HepG2 (cell line): ENCODE measurements around the gene IQGAP3. TPM values are rescaled to one million over a fixed set of nuclear protein-coding genes. Genes with fewer than 3 reads are reported as not detected.
A peak's percentile ranks its signal among the peaks of the same experiment; 100 is the strongest.

Source experiments
- ATAC-seq: fragments of 200-7000 bp; cut with Tn5 transposase; 3 replicates; pipeline ENCODE4 v1.9.1; 2020; ENCODE audit warnings: mild to moderate bottlenecking, moderate library complexity
- BruUV-seq: library from RNA; stranded (reverse); fragments of 400-500 nt; replicated peaks from 2 replicates; lab custom pipeline; 2021; lab: Mats Ljungman, UMichigan
- CTCF ChIA-PET: fragments of 300-600 bp; formaldehyde crosslinking; extraction: SDS; loops from one replicate; lab custom pipeline; 2021; ENCODE audit warnings: low total read pairs, inconsistent platforms, low intra/inter-chr PET ratio; lab: Yijun Ruan, JAX
- POLR2A ChIA-PET: fragments of 350-600 bp; sonication (Branson Sonifier 250); formaldehyde crosslinking; loops from one replicate; lab custom pipeline; 2020; ENCODE audit warnings: antibody characterized with exemption, inconsistent platforms; lab: Yijun Ruan, JAX
- DNase-seq: peaks from one replicate; pipeline ENCODE4 v3.0.0-alpha.2; 2015; ENCODE audit warnings: low spot score
- FAIRE-seq: peaks from 3 replicates; lab custom pipeline; 2011; peaks lifted over from hg19 to GRCh38; lab: Jason Lieb, UNC
- H2AFZ ChIP-seq: one replicate; pipeline ENCODE4 v1.6.1; 2011; ENCODE audit warnings: low read length, inconsistent platforms
- H3K27ac ChIP-seq: fragments of 300-600 bp; 3 replicates; pipeline ENCODE4 v1.8.0; 2011; ENCODE audit warnings: mixed run types, mild to moderate bottlenecking, mixed read lengths, low read length, inconsistent platforms; ENCODE audit not compliant: insufficient read depth; ENCODE audit errors: extremely low read length
- H3K27me3 ChIP-seq, 2 experiments: fragments of 200-600 bp in 1 of 2; 2 replicates in 1 of 2; 3 replicates in 1 of 2; pipeline versions ENCODE4 v1.6.0 to v1.8.0; 2011; ENCODE audit warnings: low read length in 2 of 2, mild to moderate bottlenecking in 2 of 2, moderate library complexity in 2 of 2, inconsistent platforms in 1 of 2; ENCODE audit not compliant: insufficient read depth in 2 of 2, control insufficient read depth in 1 of 2
- H3K36me3 ChIP-seq, 2 experiments: fragments of 200-600 bp in 1 of 2; replicated peaks in 1 of 2; 2 replicates in 1 of 2; 3 replicates in 1 of 2; pipeline versions ENCODE4 v1.5.1 to v1.8.0; 2011; ENCODE audit warnings: low read length in 2 of 2, inconsistent platforms in 1 of 2; ENCODE audit not compliant: insufficient read depth in 2 of 2, control insufficient read depth in 1 of 2
- H3K4me1 ChIP-seq: 2 replicates; pipeline ENCODE4 v1.5.1; 2012; ENCODE audit warnings: low read length, inconsistent platforms; ENCODE audit not compliant: insufficient read depth
- H3K4me2 ChIP-seq: 2 replicates; pipeline ENCODE4 v1.6.0; 2011; ENCODE audit warnings: low read depth, low read length, inconsistent platforms
- H3K4me3 ChIP-seq, 3 experiments: fragments of 200-600 bp in 1 of 3; sonication (generic), shearing (Covaris generic) in 1 of 3; replicated peaks in 1 of 3; 2 replicates each; pipeline ENCODE4 v1.5.1; 2011 to 2016; ENCODE audit warnings: low read length in 3 of 3, inconsistent platforms in 2 of 3, low read depth in 2 of 3, mild to moderate bottlenecking in 2 of 3, control low read depth in 1 of 3, mixed read lengths in 1 of 3; ENCODE audit not compliant: insufficient read depth in 1 of 3
- H3K79me2 ChIP-seq: one replicate; pipeline ENCODE4 v1.6.1; 2011; ENCODE audit warnings: low read length, inconsistent platforms; ENCODE audit not compliant: insufficient read depth
- H3K9ac ChIP-seq: 2 replicates; pipeline ENCODE4 v1.6.0; 2011; ENCODE audit warnings: mild to moderate bottlenecking, low read depth, low read length, inconsistent platforms; ENCODE audit not compliant: insufficient read depth
- H3K9me3 ChIP-seq: 2 replicates; pipeline ENCODE4 v1.5.1; 2012; ENCODE audit warnings: mild to moderate bottlenecking, low read length
- H4K20me1 ChIP-seq: 2 replicates; pipeline ENCODE4 v1.6.0; 2011; ENCODE audit warnings: inconsistent platforms, mild to moderate bottlenecking, low read length, moderate library complexity; ENCODE audit not compliant: insufficient read depth
- ADNP ChIP-seq: sonication (generic); formaldehyde crosslinking; IDR thresholded peaks from 2 replicates; pipeline ENCODE4 v1.4.0; 2020; ENCODE audit warnings: missing genetic modification reagents
- BATF2 ChIP-seq: sonication (generic); formaldehyde crosslinking; IDR thresholded peaks from 2 replicates; pipeline ENCODE4 v1.8.0; 2022; ENCODE audit warnings: mild to moderate bottlenecking, missing genetic modification reagents, moderate library complexity
- GABPB1 ChIP-seq: IDR thresholded peaks from 2 replicates; pipeline ENCODE4 v1.6.1; 2016; ENCODE audit warnings: mild to moderate bottlenecking, missing genetic modification reagents, moderate library complexity, missing compliant biosample characterization
- HDAC2 ChIP-seq: sonication (generic); formaldehyde crosslinking; IDR thresholded peaks from 2 replicates; pipeline ENCODE4 v1.4.0; 2020; ENCODE audit warnings: missing genetic modification reagents
- KAT7 ChIP-seq: IDR thresholded peaks from 2 replicates; pipeline ENCODE4 v1.6.1; 2018; ENCODE audit warnings: borderline replicate concordance, missing compliant biosample characterization
- KLF9 ChIP-seq: IDR thresholded peaks from 2 replicates; pipeline ENCODE4 v1.6.1; 2016; ENCODE audit warnings: low read depth
- LCORL ChIP-seq, 2 experiments: fragments of 450-650 bp in 1 of 2; sonication (generic) in 1 of 2; formaldehyde crosslinking in 1 of 2; IDR thresholded peaks; 2 replicates each; pipeline versions ENCODE4 v1.5.0 to v1.6.1; 2017 to 2020; ENCODE audit warnings: antibody characterized with exemption in 1 of 2, missing genetic modification reagents in 1 of 2
- MAZ ChIP-seq, 2 experiments: sonication (generic) in 1 of 2; formaldehyde crosslinking in 1 of 2; IDR thresholded peaks; 2 replicates each; pipeline versions ENCODE4 v1.5.0 to v1.6.1; 2012 to 2020; ENCODE audit warnings: low read depth in 2 of 2, mild to moderate bottlenecking in 2 of 2, borderline replicate concordance in 1 of 2, improper control_type of control experiment in 1 of 2, low read length in 1 of 2, missing genetic modification reagents in 1 of 2, moderate library complexity in 1 of 2
- MED1 ChIP-seq: sonication (generic); formaldehyde crosslinking; IDR thresholded peaks from 2 replicates; pipeline ENCODE4 v1.4.0; 2020; ENCODE audit warnings: missing genetic modification reagents
- RARG ChIP-seq: sonication (generic); formaldehyde crosslinking; IDR thresholded peaks from 2 replicates; pipeline ENCODE4 v1.4.0; 2020; ENCODE audit warnings: low read depth, mild to moderate bottlenecking, missing genetic modification reagents
- RNF219 ChIP-seq: sonication (generic); formaldehyde crosslinking; IDR thresholded peaks from 2 replicates; pipeline ENCODE4 v1.5.0; 2020; ENCODE audit warnings: mild to moderate bottlenecking, missing genetic modification reagents
- SIN3A ChIP-seq: IDR thresholded peaks from 2 replicates; pipeline ENCODE4 v1.6.1; 2011; ENCODE audit warnings: low read depth, mild to moderate bottlenecking, control low read depth, low read length, borderline replicate concordance
- SRSF4 ChIP-seq: fragments of 200-400 bp; formaldehyde crosslinking; IDR thresholded peaks from one replicate; pipeline ENCODE4 v1.6.1; 2018; ENCODE audit warnings: mild to moderate bottlenecking, low read depth, low read length, moderate library complexity; ENCODE audit not compliant: poor library complexity, severe bottlenecking
- STAT5B ChIP-seq: sonication (generic); formaldehyde crosslinking; IDR thresholded peaks from 2 replicates; pipeline ENCODE4 v1.4.0; 2020; ENCODE audit warnings: missing genetic modification reagents
- TFDP2 ChIP-seq: sonication (generic); formaldehyde crosslinking; IDR thresholded peaks from 2 replicates; pipeline ENCODE4 v1.4.0; 2020; ENCODE audit warnings: missing genetic modification reagents
- ZNF260 ChIP-seq: sonication (generic); formaldehyde crosslinking; IDR thresholded peaks from 2 replicates; pipeline ENCODE4 v1.4.0; 2020; ENCODE audit warnings: missing genetic modification reagents, low read depth, mild to moderate bottlenecking, borderline replicate concordance
- ZNF44 ChIP-seq: sonication (generic); formaldehyde crosslinking; IDR thresholded peaks from 2 replicates; pipeline ENCODE4 v1.5.1; 2020; ENCODE audit warnings: mild to moderate bottlenecking, missing genetic modification reagents
- ZNF546 ChIP-seq: sonication (generic); formaldehyde crosslinking; conservative IDR thresholded peaks from 2 replicates; pipeline ENCODE4 v1.8.1; 2023; ENCODE audit warnings: mild to moderate bottlenecking, missing genetic modification reagents
- ZNF652 ChIP-seq: IDR thresholded peaks from 2 replicates; pipeline ENCODE4 v1.6.1; 2016; ENCODE audit warnings: low read depth, borderline replicate concordance
- WGBS: methylation state at CpG from one replicate; pipeline ENCODE4 v1.1.6; 2017; ENCODE audit warnings: low lambda C conversion rate; 5-methylcytosine and 5-hydroxymethylcytosine counted together
- in situ Hi-C: cut with HindIII; loops from 2 replicates; pipeline ENCODE4 v1.10.0; 2017; ENCODE audit warnings: low pct_unique_long_range_greater_than_20kb; ENCODE audit not compliant: extremely low pct_ligation_motif_present
- intact Hi-C: fragments of 100-400 bp; cut with micrococcal nuclease; formaldehyde crosslinking; loops from one replicate; pipeline ENCODE4 v1.10.0; 2022; ENCODE audit not compliant: unreplicated experiment
- polyA plus RNA-seq, 8 experiments: library from polyadenylated mRNA; depleted of rRNA in 3 of 8; stranded (reverse) in 7 of 8; unstranded in 1 of 8; fragments of >200 nt; fragmentation: Illumina TruSeq in 4 of 8; extraction: Trizol in 4 of 8; gene quantifications; 2 replicates each; pipeline versions ENCODE4 v1.2.1 to v1.2.3, GENCODE V29; 2011 to 2016; ENCODE audit warnings: low read depth in 4 of 8, missing spikeins in 1 of 8, mixed read lengths in 1 of 8; ENCODE audit not compliant: insufficient read depth in 1 of 8
- total RNA-seq, 5 experiments: library from RNA; depleted of rRNA; stranded (reverse); fragments of >200 nt; fragmentation: Illumina TruSeq; extraction: Trizol; gene quantifications; 2 replicates each; pipeline ENCODE4 v1.2.3, GENCODE V29; 2016; ENCODE audit warnings: low read depth in 1 of 5

IQGAP3 gene
- total and polyA plus RNA-seq, 2 of the 13 experiments (the other 11 are each of a cell fraction or from before 2014, with no cell fraction given), result 13.5 to 14.1 TPM

- TF ChIP-seq SIN3A (0 out of 2 replicates have a peak, but pooled peaks have one; percentile 21), GABPB1 (CRISPR knock-in tag) (no peak), KAT7 (CRISPR knock-in tag) (no peak), SRSF4 (no peak), RARG (no peak)
Measured at GRCh38 chr1:156500543-156500792, 71.9 kb downstream of the IQGAP3 start, which contains the start of gene MEF2D (continued).

- Histone ChIP-seq H3K9me3 (no peaks in the 10 kb centered on the region), H3K27ac (peak overlapping the region; percentile 89), H3K4me2 (peak overlapping the region; percentile 79), H3K9ac (peak overlapping the region; percentile 81), H3K36me3 (no peaks in the 10 kb centered on the region; a peak in 1 of 5 replicates), H3K27me3 (peaks cover 2 to 20% of the 10 kb centered on the region in 2 experiments; a peak in 4 of 5 replicates), H3K79me2 (peaks cover 29% of the 10 kb centered on the region), H2AFZ (no peak overlapping the region), H3K4me1 (peaks cover 78% of the 10 kb centered on the region), H4K20me1 (peaks cover 40% of the 10 kb centered on the region), H3K4me3 (peak overlapping the region; percentile 75 to 97 (median 94))
- POLR2A ChIA-PET, result interaction anchor here (0.6 to 3.6 kb wide), 15 partner anchors 10 to 937 kb away, joined by 3 to 93 read pairs (median 4); partner anchors contain the start of genes MRPL24 and PMF1
- TSS peak; percentile 92 for BruUV-seq
- in situ Hi-C loops, result loop anchor here (5.0 kb wide), 1 partner anchor 43 kb away; no protein-coding TSS in a partner anchor
- WGBS, result 4% methylated on average over 13 of the region's 51 CpGs
- FAIRE-seq (no peak), ATAC-seq (no peak), DNase-seq (no peak)
- intact Hi-C loops, result loop anchor here (2.0 to 5.0 kb wide), 2 partner anchors 19 to 82 kb away; no protein-coding TSS in a partner anchor
- CTCF ChIA-PET, result interaction anchor here (0.7 kb wide), 1 partner anchor 19 kb away, joined by 3 read pairs; no protein-coding TSS in a partner anchor
- TF ChIP-seq HDAC2 (CRISPR knock-in tag) (no peak), STAT5B (CRISPR knock-in tag) (no peak), BATF2 (CRISPR knock-in tag) (no peak), RARG (no peak), ZNF260 (CRISPR knock-in tag) (no peak), MAZ (IDR thresholded peaks at IDR 0.05; ENCODE audit: borderline replicate concordance, low read depth, low read length) (no peak), MAZ (CRISPR knock-in tag; IDR thresholded peaks at IDR 0.05; ENCODE audit: low read depth) (no peak; the same call in 1 of the 2 replicates), KLF9 (no peak), ZNF652 (no peak), ZNF546 (CRISPR knock-in tag) (no peak), MED1 (no peak), TFDP2 (CRISPR knock-in tag) (no peak), RNF219 (CRISPR knock-in tag) (no peak), LCORL (IDR thresholded peaks at IDR 0.05) (no peak), LCORL (CRISPR knock-in tag; IDR thresholded peaks at IDR 0.05) (no peak), ADNP (CRISPR knock-in tag) (no peak), ZNF44 (CRISPR knock-in tag) (no peak)
Measured at GRCh38 chr1:156499842-156500542, 72.4 kb downstream of the IQGAP3 start.
